OCI-LY3 (cell line): Measurements from ENCODE around the gene TOR1AIP1.
"Not testable (repeated sequence)": the region's sequence is repeated elsewhere in the genome, so short reads cannot be mapped to it uniquely, and the experiment has no call there.

Experiments
- H2AFZ ChIP-seq: fragments of 200-600, 300-600 bp; shearing (Covaris generic); 2 replicates; pipeline ENCODE4 v1.6.0; 2014; ENCODE audit warnings: antibody characterized with exemption, low read depth, low read length
- H3K27ac ChIP-seq: fragments of 200-600, 300-600 bp; sonication (generic); 2 replicates; pipeline ENCODE4 v1.5.1; 2014; ENCODE audit warnings: mild to moderate bottlenecking, low read length, moderate library complexity, mixed read lengths
- H3K27me3 ChIP-seq: fragments of 200-600, 300-600 bp; sonication (generic); 2 replicates; pipeline ENCODE4 v1.6.1; 2014; ENCODE audit warnings: low read depth, low read length, mixed read lengths
- H3K36me3 ChIP-seq: fragments of 200-600, 300-600 bp; sonication (generic); replicated peaks from 2 replicates; pipeline ENCODE3; 2014; ENCODE audit warnings: low read depth, low read length, mixed read lengths
- H3K4me1 ChIP-seq: fragments of 300-600, 200-600 bp; sonication (generic); 2 replicates; pipeline ENCODE4 v1.6.1; 2014; ENCODE audit warnings: low read length, mixed read lengths
- H3K4me2 ChIP-seq: fragments of 200-600, 300-600 bp; sonication (generic); 2 replicates; pipeline ENCODE4 v1.6.1; 2014; ENCODE audit warnings: low read length, mixed read lengths
- H3K4me3 ChIP-seq: fragments of 300-600, 200-600 bp; sonication (generic); 2 replicates; pipeline ENCODE4 v1.5.1; 2014; ENCODE audit warnings: antibody characterized with exemption, mild to moderate bottlenecking, low read length, moderate library complexity
- H3K79me2 ChIP-seq: fragments of 300-600, 200-600 bp; shearing (Covaris generic); 2 replicates; pipeline ENCODE4 v1.6.1; 2014; ENCODE audit warnings: mild to moderate bottlenecking, low read length, mixed read lengths
- H3K9ac ChIP-seq: fragments of 300-600, 200-600 bp; shearing (Covaris generic); 2 replicates; pipeline ENCODE4 v1.6.0; 2014; ENCODE audit warnings: mild to moderate bottlenecking, low read length, moderate library complexity
- H3K9me3 ChIP-seq: fragments of 200-600, 300-600 bp; shearing (Covaris generic); 2 replicates; pipeline ENCODE4 v1.6.1; 2014; ENCODE audit warnings: low read length, mixed read lengths; ENCODE audit not compliant: insufficient read depth
- H4K20me1 ChIP-seq: fragments of 200-600, 300-600 bp; sonication (generic); 2 replicates; pipeline ENCODE4 v1.6.1; 2016; ENCODE audit warnings: low read length, mixed read lengths; ENCODE audit not compliant: insufficient read depth
- EZH2phosphoT487 ChIP-seq: fragments of 200-600 bp; shearing (Covaris generic); IDR thresholded peaks from 2 replicates; pipeline ENCODE4 v1.6.1; 2018; ENCODE audit warnings: antibody characterized with exemption, mixed run types, low read depth
- TF ChIP-seq, protein P1 (sequence below): fragments of 200-600, 300-600 bp; sonication (generic); IDR thresholded peaks from 2 replicates; pipeline ENCODE4 v1.5.1; 2014; ENCODE audit warnings: antibody characterized with exemption, low read length, low read depth

The TOR1AIP1 gene

DNA sequence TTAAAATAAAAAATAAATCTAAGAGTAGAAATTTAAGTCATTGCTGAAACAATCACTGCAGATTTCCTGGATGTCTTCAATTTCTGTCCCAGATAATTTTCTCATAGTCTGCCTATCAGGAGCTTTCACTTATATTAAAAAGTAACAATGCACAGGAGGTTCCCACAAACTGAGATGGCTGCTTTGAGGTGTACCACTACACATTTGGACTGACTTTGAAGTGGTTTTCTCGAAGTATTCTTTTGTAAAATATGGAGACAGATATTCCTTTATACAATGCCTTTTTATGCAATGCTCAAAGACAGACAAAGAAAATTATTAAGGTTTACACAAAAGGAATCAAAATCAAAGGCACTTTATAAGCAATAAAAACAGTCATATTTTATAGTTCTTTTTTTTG lies 29.0 kb upstream of the TOR1AIP1 start:
- no peak overlapping the region for H3K4me2 ChIP-seq
- H3K36me3 ChIP-seq, result peaks cover 51% of the 10 kb centered on the region
- no peaks in the 10 kb centered on the region for H3K4me1 ChIP-seq
- H3K4me3 ChIP-seq, result no peak overlapping the region
- H3K27me3 ChIP-seq, result no peaks in the 10 kb centered on the region
- no peaks in the 10 kb centered on the region; the same call in 1 of the 2 replicates for H4K20me1 ChIP-seq
- TF ChIP-seq, protein P1, sequence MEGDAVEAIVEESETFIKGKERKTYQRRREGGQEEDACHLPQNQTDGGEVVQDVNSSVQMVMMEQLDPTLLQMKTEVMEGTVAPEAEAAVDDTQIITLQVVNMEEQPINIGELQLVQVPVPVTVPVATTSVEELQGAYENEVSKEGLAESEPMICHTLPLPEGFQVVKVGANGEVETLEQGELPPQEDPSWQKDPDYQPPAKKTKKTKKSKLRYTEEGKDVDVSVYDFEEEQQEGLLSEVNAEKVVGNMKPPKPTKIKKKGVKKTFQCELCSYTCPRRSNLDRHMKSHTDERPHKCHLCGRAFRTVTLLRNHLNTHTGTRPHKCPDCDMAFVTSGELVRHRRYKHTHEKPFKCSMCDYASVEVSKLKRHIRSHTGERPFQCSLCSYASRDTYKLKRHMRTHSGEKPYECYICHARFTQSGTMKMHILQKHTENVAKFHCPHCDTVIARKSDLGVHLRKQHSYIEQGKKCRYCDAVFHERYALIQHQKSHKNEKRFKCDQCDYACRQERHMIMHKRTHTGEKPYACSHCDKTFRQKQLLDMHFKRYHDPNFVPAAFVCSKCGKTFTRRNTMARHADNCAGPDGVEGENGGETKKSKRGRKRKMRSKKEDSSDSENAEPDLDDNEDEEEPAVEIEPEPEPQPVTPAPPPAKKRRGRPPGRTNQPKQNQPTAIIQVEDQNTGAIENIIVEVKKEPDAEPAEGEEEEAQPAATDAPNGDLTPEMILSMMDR, result no peak
- no peak for TF ChIP-seq EZH2phosphoT487
- no peaks in the 10 kb centered on the region for H3K79me2 ChIP-seq
- H3K27ac ChIP-seq, result no peak overlapping the region
- no peak overlapping the region for H2AFZ ChIP-seq
- H3K9ac ChIP-seq, result no peak overlapping the region
- no peaks in the 10 kb centered on the region for H3K9me3 ChIP-seq

DNA sequence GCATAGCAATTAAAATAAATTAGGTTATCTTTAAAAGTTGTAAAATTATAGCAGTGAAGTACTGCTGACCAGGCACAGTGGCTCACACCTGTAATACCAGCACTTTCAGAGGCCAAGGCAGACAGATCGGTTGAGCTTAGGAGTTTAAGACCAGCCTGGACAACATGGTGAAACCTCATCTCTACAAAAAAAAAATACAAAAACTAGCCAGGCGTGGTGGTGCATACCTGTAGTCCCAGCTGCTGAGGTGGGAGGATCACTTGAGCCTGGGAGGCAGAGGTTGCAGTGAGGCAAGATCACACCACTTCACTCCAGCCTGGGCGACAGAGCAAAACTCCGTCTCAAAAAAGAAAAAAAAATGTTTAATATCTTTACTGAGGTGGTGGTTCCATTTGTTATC lies 26.3 kb upstream of the TOR1AIP1 start:
- H3K4me2 ChIP-seq, H3K9me3 ChIP-seq, H3K4me3 ChIP-seq, H3K79me2 ChIP-seq, H3K27ac ChIP-seq, H3K9ac ChIP-seq, H4K20me1 ChIP-seq, H2AFZ ChIP-seq, H3K4me1 ChIP-seq, H3K27me3 ChIP-seq: not testable (repeated sequence)
- peaks cover 37% of the 10 kb centered on the region for H3K36me3 ChIP-seq

DNA sequence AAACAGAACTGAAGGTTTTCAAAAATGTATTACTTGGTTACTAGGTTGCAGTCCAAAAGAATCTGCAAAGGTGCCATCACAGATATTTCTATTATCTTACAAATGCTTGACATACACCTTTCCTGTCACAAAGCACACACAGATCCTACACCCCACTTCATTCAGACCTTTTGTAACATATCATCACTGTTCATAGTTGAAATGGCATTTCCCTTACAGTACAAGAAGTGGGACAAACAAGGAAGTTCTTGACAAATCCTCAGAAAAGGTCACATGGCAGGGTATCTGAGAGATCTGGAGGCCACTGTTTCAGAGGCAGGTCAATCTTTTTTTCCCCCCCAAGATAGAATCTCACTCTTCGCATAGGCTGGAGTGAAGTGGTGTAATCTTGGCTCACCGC lies 25.8 kb upstream of the TOR1AIP1 start:
- H3K9me3 ChIP-seq, result no peaks in the 10 kb centered on the region
- H3K4me2 ChIP-seq, result no peak overlapping the region
- H3K36me3 ChIP-seq, result peaks cover 34% of the 10 kb centered on the region
- H4K20me1 ChIP-seq, result no peaks in the 10 kb centered on the region; the same call in 1 of the 2 replicates
- no peak overlapping the region for H3K4me3 ChIP-seq
- TF ChIP-seq EZH2phosphoT487, result no peak
- TF ChIP-seq, protein P1, result no peak
- H3K9ac ChIP-seq, result no peak overlapping the region
- H3K27me3 ChIP-seq, result no peaks in the 10 kb centered on the region
- H3K79me2 ChIP-seq, result no peaks in the 10 kb centered on the region
- H3K27ac ChIP-seq, result no peak overlapping the region
- H2AFZ ChIP-seq, result no peak overlapping the region
- no peaks in the 10 kb centered on the region for H3K4me1 ChIP-seq

DNA sequence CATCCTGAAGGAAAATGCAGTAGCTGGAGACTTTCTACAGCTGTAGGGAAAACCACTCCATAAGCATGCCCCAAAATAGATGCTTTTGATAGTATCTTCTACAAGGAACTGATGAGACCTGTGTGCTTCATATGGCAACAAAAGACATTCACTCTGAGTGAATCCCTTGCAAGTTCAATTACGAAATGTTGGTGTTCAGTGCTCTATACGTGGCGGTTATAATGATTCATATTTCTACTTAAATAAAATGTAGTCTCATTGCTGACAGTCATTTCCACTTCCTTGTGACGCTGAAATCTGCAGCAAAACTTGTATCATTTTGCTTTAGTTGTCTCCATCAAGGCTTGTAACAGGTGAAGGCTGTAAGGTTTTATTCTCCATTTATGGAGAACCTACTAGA lies 25.1 kb upstream of the TOR1AIP1 start:
- no peaks in the 10 kb centered on the region; the same call in 1 of the 2 replicates for H4K20me1 ChIP-seq
- H3K9ac ChIP-seq, result no peak overlapping the region
- no peak overlapping the region for H3K4me3 ChIP-seq
- H3K79me2 ChIP-seq, result no peaks in the 10 kb centered on the region
- TF ChIP-seq EZH2phosphoT487, result no peak
- TF ChIP-seq, protein P1, result no peak
- no peak overlapping the region for H2AFZ ChIP-seq
- H3K36me3 ChIP-seq, result peaks cover 34% of the 10 kb centered on the region
- no peaks in the 10 kb centered on the region for H3K4me1 ChIP-seq
- no peak overlapping the region for H3K27ac ChIP-seq
- H3K4me2 ChIP-seq, result no peak overlapping the region
- H3K27me3 ChIP-seq, result no peaks in the 10 kb centered on the region
- H3K9me3 ChIP-seq, result no peaks in the 10 kb centered on the region

DNA sequence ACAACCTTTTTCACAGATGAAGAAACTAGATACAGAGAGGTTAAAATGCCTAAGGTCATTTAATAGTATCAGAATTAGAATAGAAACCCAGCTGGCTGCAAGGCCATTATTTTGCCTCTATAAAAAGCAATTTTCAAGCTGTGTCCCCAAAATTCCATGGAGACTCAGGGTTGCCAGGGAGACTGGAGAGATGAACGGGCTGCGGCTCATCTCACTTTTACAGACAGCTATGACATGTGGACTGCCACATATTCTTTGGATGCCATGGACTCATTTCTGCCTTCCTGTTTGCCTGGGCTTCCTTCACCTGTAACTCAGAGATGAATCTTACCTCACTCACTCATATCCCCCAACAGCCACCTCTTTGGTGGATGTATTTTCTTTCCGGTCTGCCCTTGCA lies 21.4 kb upstream of the TOR1AIP1 start:
- H4K20me1 ChIP-seq, result peaks cover 2% of the 10 kb centered on the region; the same call in 1 of the 2 replicates
- H3K4me3 ChIP-seq, result no peak overlapping the region
- H3K4me1 ChIP-seq, result no peaks in the 10 kb centered on the region
- no peak overlapping the region for H3K27ac ChIP-seq
- no peaks in the 10 kb centered on the region for H3K9me3 ChIP-seq
- TF ChIP-seq, protein P1, result no peak
- TF ChIP-seq EZH2phosphoT487, result no peak
- H3K79me2 ChIP-seq, result no peaks in the 10 kb centered on the region
- peaks cover 47% of the 10 kb centered on the region for H3K36me3 ChIP-seq
- H2AFZ ChIP-seq, result no peak overlapping the region
- no peak overlapping the region for H3K9ac ChIP-seq
- H3K27me3 ChIP-seq, result no peaks in the 10 kb centered on the region
- no peak overlapping the region for H3K4me2 ChIP-seq
